ENCODE results near the gene VAV1. TPM values are rescaled to one million over a fixed set of nuclear protein-coding genes. Genes with fewer than 3 reads are reported as not detected.

The VAV1 gene
- total and polyA plus RNA-seq, 9 of the 15 experiments (the other 6 are each of a cell fraction or from before 2014, with no cell fraction given) = 0.46 to 20.1 (median 11.1) TPM

DNA sequence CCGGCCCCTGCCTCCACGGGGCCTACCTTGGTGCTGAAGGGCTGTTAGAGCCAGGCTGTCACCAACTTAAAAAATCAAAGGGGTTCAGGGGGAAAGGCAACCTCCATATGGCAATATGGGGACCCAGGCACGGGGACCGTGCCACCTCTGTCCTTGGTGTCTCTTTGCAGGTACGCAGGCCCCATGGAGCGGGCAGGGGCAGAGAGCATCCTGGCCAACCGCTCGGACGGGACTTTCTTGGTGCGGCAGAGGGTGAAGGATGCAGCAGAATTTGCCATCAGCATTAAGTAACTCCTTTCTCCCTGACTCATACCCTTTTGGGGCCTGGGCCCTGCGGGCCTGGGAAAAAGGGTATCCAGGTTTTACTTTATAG is 75.3 kb downstream of the VAV1 start:
- FAIRE-seq = no peak
- TF ChIP-seq NFYB (IDR thresholded peaks at IDR 0.05; ENCODE audit: extremely low read depth, insufficient read length) = no peak
- TF ChIP-seq ZNF384 (IDR thresholded peaks at IDR 0.05; ENCODE audit: low read depth, low read length) = no peak
- TF ChIP-seq, protein P1, sequence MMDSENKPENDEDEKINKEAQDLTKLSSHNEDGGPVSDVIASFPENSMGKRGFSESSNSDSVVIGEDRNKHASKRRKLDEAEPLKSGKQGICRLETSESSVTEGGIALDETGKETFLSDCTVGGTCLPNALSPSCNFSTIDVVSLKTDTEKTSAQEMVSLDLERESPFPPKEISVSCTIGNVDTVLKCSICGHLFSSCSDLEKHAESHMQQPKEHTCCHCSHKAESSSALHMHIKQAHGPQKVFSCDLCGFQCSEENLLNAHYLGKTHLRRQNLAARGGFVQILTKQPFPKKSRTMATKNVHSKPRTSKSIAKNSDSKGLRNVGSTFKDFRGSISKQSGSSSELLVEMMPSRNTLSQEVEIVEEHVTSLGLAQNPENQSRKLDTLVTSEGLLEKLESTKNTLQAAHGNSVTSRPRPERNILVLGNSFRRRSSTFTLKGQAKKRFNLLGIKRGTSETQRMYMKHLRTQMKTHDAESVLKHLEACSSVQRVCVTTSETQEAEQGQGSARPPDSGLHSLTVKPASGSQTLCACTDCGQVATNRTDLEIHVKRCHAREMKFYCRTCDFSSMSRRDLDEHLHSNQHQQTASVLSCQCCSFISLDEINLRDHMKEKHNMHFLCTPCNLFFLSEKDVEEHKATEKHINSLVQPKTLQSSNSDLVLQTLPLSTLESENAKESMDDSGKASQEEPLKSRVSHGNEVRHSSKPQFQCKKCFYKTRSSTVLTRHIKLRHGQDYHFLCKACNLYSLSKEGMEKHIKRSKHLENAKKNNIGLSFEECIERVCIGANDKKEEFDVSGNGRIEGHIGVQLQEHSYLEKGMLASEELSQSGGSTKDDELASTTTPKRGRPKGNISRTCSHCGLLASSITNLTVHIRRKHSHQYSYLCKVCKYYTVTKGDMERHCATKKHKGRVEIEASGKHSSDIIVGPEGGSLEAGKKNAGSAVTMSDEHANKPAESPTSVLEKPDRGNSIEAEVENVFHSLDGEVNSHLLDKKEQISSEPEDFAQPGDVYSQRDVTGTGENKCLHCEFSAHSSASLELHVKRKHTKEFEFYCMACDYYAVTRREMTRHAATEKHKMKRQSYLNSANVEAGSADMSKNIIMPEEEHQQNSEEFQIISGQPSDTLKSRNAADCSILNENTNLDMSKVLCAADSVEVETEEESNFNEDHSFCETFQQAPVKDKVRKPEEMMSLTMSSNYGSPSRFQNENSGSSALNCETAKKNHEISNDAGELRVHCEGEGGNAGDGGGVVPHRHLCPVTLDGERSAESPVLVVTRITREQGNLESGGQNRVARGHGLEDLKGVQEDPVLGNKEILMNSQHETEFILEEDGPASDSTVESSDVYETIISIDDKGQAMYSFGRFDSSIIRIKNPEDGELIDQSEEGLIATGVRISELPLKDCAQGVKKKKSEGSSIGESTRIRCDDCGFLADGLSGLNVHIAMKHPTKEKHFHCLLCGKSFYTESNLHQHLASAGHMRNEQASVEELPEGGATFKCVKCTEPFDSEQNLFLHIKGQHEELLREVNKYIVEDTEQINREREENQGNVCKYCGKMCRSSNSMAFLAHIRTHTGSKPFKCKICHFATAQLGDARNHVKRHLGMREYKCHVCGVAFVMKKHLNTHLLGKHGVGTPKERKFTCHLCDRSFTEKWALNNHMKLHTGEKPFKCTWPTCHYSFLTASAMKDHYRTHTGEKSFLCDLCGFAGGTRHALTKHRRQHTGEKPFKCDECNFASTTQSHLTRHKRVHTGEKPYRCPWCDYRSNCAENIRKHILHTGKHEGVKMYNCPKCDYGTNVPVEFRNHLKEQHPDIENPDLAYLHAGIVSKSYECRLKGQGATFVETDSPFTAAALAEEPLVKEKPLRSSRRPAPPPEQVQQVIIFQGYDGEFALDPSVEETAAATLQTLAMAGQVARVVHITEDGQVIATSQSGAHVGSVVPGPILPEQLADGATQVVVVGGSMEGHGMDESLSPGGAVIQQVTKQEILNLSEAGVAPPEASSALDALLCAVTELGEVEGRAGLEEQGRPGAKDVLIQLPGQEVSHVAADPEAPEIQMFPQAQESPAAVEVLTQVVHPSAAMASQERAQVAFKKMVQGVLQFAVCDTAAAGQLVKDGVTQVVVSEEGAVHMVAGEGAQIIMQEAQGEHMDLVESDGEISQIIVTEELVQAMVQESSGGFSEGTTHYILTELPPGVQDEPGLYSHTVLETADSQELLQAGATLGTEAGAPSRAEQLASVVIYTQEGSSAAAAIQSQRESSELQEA (IDR thresholded peaks at IDR 0.05; ENCODE audit: low read depth) = no peak
- no peak for TF ChIP-seq ZNF584 (CRISPR knock-in tag; IDR thresholded peaks at IDR 0.05; ENCODE audit: low read depth)
- TF ChIP-seq, protein P2, sequence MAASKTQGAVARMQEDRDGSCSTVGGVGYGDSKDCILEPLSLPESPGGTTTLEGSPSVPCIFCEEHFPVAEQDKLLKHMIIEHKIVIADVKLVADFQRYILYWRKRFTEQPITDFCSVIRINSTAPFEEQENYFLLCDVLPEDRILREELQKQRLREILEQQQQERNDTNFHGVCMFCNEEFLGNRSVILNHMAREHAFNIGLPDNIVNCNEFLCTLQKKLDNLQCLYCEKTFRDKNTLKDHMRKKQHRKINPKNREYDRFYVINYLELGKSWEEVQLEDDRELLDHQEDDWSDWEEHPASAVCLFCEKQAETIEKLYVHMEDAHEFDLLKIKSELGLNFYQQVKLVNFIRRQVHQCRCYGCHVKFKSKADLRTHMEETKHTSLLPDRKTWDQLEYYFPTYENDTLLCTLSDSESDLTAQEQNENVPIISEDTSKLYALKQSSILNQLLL (CRISPR knock-in tag; IDR thresholded peaks at IDR 0.05; ENCODE audit: borderline replicate concordance) = no peak
- TF ChIP-seq, protein P3, sequence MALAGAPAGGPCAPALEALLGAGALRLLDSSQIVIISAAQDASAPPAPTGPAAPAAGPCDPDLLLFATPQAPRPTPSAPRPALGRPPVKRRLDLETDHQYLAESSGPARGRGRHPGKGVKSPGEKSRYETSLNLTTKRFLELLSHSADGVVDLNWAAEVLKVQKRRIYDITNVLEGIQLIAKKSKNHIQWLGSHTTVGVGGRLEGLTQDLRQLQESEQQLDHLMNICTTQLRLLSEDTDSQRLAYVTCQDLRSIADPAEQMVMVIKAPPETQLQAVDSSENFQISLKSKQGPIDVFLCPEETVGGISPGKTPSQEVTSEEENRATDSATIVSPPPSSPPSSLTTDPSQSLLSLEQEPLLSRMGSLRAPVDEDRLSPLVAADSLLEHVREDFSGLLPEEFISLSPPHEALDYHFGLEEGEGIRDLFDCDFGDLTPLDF (CRISPR knock-in tag; IDR thresholded peaks at IDR 0.05) = no peak
- TF ChIP-seq SOX6 (IDR thresholded peaks at IDR 0.05) = no peak
- TF ChIP-seq, protein P4, sequence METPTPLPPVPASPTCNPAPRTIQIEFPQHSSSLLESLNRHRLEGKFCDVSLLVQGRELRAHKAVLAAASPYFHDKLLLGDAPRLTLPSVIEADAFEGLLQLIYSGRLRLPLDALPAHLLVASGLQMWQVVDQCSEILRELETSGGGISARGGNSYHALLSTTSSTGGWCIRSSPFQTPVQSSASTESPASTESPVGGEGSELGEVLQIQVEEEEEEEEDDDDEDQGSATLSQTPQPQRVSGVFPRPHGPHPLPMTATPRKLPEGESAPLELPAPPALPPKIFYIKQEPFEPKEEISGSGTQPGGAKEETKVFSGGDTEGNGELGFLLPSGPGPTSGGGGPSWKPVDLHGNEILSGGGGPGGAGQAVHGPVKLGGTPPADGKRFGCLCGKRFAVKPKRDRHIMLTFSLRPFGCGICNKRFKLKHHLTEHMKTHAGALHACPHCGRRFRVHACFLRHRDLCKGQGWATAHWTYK (CRISPR knock-in tag; IDR thresholded peaks at IDR 0.05) = no peak
- no peak for TF ChIP-seq ZNF232 (CRISPR knock-in tag; IDR thresholded peaks at IDR 0.05)
- TF ChIP-seq POLR3A (IDR thresholded peaks at IDR 0.05; ENCODE audit: borderline replicate concordance, extremely low read depth, insufficient read depth, insufficient read length) = no peak

More for the DNA sequence above, 75.3 kb downstream of the VAV1 start:
- ChIA-PET CTCF (ENCODE audit: low intra/inter-chr PET ratio) (no interaction called here), POLR2A (no interaction called here)
- Histone ChIP-seq H3K27me3 (ENCODE audit: control insufficient read depth in 2 of 2, insufficient read depth in 2 of 2, low read length in 2 of 2) (no peaks in the 10 kb centered on the region), H3K36me3 (ENCODE audit: control insufficient read depth, insufficient read depth, low read length) (no peaks in the 10 kb centered on the region), H2AFZ (ENCODE audit: low read depth, low read length) (no peak overlapping the region), H3K9me3 (replicated peaks; ENCODE audit: control insufficient read depth, insufficient read depth, low read depth, low read length) (no peaks in the 10 kb centered on the region), H4K20me1 (replicated peaks; ENCODE audit: control insufficient read depth, insufficient read depth, low read length) (no peaks in the 10 kb centered on the region), H3K9ac (ENCODE audit: insufficient read depth in 1 of 2, low read depth in 2 of 2, low read length in 2 of 2) (peak overlapping the region in 1 of 2 experiments; percentile 76; a peak in 2 of 4 replicates), H3K79me2 (ENCODE audit: control insufficient read depth, insufficient read depth, low read length) (no peaks in the 10 kb centered on the region), H3K4me1 (replicated peaks in 1 of 2; ENCODE audit: control insufficient read depth in 2 of 2, insufficient read depth in 2 of 2, low read length in 2 of 2) (no peaks in the 10 kb centered on the region), H3K4me3 (no peak overlapping the region), H3K4me2 (ENCODE audit: insufficient read depth, low read length) (no peak overlapping the region), H3K27ac (ENCODE audit: extremely low read depth, low read depth, low read length) (no peak overlapping the region), H3K9me1 (ENCODE audit: control insufficient read depth, insufficient read depth, low read length) (no peaks in the 10 kb centered on the region)
- in situ Hi-C loops (cut with MboI) = no loop called here
- ATAC-seq (no peak), DNase-seq (ENCODE audit: extremely low read depth in 1 of 4, low spot score in 3 of 4) (no peak)
- no TSS peak for BruUV-seq (replicated peaks)
- 68% methylated on average over 11 of the region's 11 CpGs for WGBS (ENCODE audit: insufficient coverage, low coverage, missing lambda C conversion rate)
- intact Hi-C loops (cut with micrococcal nuclease) = no loop called here

Data from K562 (cell line).